NCI-H345 treated with DMSO at 0.1 percent for 48 hours (cell line): ENCODE data around the gene SLC25A53.
"Not testable (repeated sequence)": the region's sequence is repeated elsewhere in the genome, so short reads cannot be mapped to it uniquely, and the experiment has no call there.

ENCODE experiments used
- DNase-seq: peaks from one replicate; lab custom pipeline; 2025; ENCODE audit not compliant: unreplicated experiment; lab: John Stamatoyannopoulos, UW

Gene SLC25A53

DNA sequence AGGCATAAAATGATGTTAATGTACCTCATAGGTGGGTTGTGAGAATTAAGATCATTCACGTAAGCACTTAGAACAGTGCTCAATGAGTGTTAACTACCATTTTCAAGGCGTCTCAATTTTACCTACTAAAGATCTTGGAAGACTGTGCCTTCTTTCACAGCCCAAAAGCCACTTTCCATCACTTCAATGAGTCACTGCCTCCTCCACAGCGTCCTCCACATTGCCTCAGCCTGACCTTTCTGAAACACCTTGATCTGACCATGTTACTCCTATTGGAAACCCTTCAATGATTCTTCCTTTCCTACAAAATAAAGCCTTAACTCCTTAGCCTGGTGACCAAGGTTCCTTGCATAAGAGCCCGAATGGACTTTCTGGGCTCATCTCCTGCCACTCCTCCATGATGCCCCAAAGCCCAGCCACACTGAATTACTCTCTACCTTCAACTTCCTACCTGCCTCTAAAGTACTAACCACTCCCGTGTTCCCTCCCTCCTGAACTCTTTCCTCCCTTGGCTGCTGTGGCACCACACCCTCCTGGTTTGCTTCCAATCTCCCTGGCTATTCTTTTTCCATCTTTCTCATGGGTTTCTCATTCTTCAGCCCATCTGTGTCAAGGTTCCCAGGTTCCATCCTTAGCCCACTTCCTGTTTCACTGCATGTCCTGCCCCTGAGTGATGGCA, 22.1 kb downstream of the SLC25A53 start:
- DNase-seq = no peak

DNA sequence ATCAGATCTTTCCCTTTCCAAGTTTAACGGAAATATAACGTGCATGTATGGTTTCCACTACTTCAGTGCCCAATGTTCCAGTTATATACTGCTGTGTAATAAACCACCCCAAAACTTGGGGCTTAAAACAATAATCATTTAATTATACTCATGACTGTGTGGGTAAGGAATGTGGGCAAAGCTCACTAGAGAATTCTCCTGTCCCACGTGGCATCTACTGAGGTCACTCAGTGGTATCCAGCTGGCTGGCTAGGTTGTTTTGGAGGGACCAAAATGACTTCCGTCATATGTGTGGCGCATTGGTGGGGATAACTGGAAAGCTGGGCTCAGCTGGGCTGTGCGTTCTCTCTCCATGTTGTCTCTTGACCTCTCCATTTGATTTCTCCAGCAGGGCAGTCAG, 26.0 kb downstream of the SLC25A53 start:
- DNase-seq = no peak

DNA sequence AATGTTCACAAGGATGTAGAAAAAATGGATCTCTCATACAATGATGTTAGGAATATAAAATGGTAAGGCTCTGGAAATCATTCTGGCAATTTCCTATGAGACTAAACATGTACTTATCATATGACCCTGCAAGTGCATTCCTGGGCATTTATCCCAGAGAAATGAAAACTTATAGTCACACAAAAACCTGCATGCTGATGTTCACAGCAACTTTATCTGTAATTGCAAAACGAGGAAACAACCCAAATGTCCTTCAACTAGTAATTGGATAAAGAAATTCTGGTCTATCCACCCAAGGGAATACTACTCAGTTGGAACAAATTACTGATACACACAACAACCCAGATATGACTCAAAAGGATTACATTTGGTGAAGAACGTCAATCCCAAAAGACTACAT, 30.0 kb downstream of the SLC25A53 start:
- no peak for DNase-seq

- DNase-seq = no peak
These were observed 34.0 kb downstream of the SLC25A53 start for GRCh38 chrX:104122829-104123228.

- DNase-seq = peak; percentile 3
These were observed 38.0 kb downstream of the SLC25A53 start for GRCh38 chrX:104118765-104119164.

GRCh38 chrX:104117759-104118158, 39.0 kb downstream of the SLC25A53 start:
- DNase-seq = no peak

- DNase-seq = peak; percentile 26
These were observed 43.4 kb downstream of the SLC25A53 start for GRCh38 chrX:104113222-104113965.

DNA sequence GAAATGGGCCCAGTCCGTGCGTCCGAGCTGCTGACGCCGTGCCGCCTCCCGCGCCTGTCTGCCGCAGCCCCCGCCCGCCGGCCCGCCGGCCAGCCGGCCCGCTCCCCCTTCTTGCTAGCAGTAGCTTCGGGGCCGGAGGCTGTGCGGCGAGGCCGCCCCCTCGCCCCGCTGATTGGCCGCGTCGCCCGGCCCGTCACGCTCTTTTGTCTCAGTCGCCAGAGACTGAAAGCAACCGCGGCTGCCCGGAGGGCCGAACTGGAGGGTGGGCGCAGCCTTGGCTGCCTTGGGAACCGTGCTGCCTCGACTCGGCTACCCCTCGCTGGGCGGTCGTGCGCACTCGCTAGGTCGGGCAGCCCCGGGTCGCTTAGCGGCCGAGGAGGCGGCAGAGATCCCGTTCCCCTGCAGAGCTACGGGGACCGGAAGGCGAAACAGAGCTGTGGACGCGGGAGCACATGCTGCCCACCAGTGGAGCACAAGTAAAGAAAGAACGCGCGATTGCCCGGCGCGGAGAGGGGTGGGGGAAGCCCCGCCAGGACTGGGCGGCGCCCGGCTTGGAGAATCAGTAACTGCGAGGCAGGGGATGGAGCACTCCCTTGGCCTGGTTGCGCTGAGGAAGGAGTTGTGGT, 44.4 kb downstream of the SLC25A53 start, which contains the start of gene ZCCHC18:
Gene ZCCHC18, plus strand, starts transcription at position 198 of the 626 bp plus-strand sequence. CDS start 1,589 bp downstream, outside the sequence.
- peak; percentile 42 for DNase-seq

DNA sequence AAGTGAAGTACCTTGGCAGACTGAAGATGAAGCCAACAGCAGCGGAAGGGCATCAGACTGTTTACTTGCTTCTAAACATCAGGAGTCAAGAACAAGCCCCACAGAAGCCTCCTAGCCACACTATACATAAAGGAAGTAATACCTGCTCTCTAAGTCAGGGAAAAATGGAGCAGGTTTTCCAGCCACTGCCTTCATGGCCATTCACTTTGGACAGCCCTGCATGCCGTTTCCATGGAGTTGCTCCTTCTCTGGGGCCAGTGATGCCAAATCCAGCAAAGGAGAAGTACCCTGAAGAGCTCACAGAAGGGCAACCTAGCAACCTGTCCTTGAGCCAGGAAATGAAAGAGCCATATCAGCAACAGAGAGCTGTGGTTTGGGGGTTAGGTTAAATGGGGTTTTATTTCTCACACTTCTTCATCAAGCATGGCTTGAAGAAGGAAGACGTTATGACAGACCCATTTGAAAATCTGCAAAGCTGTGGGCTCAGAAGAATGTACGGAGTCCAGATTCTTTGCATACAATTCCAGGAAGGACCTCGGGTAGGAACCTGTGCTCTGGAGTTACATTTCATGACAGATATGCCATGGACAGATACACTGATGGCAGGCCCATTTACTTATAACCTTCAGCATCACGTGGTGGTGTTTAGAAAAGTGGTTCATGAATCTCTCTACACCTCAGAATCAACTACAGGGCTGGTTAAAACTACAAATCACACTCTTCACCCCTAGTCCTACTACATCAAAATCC, 46.1 kb downstream of the SLC25A53 start:
- DNase-seq = not testable (repeated sequence)

GRCh38 chrX:104108955-104109354, 47.9 kb downstream of the SLC25A53 start:
- no peak for DNase-seq

GRCh38 chrX:104105330-104106262, 51.2 kb downstream of the SLC25A53 start:
- DNase-seq = no peak

DNA sequence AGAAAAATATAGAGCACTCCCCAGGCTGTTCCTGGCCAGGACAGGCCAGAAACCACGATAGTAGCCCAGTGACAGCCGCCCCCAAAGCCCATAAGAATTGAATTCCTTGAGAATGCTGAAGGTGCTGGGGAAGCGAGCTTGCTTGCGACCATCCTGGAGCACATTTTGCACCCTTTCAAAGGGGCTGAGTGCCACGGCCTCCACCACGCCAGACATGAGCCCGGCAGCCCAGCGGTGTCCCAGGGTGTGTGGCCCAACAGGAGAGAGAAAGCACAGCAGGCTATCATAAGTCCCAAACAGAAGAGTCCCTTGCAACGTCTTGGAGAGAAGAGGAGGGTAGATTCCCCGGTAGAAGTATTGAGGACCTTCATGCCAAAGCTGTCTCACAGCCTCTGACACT, 52.1 kb downstream of the SLC25A53 start:
- no peak for DNase-seq

- no peak for DNase-seq
These were observed 57.9 kb downstream of the SLC25A53 start for GRCh38 chrX:104098919-104099318.

DNA sequence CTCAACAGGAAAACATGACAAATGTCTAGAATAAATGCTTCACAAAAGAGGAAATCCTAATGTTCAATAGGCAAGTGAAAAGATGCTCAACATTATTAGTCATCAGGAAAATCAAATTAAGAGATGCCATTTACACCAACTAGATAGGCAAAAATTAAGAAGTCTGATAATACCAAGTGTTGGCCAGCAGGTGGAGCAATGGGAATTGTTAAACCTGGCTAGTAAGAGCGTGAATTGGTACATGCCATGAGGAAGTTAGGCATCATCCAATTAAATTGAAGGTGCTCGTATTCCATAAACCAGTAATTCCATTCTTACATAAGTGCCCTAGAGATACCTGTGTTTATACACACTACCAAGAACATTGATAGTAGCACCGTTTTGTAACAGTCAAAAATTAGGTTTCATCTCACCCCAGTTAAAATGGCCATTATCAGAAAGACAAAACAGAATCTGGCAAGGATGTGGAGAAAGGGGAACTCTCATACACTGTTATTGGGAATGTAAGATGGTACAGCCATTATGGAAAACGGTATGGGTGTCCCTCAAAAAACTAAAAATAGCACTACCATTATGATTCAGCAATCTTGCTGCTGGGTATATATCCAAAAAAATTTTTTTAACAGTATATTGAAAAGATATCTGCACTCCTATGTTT, 58.5 kb downstream of the SLC25A53 start:
- DNase-seq = peak; percentile 39

DNA sequence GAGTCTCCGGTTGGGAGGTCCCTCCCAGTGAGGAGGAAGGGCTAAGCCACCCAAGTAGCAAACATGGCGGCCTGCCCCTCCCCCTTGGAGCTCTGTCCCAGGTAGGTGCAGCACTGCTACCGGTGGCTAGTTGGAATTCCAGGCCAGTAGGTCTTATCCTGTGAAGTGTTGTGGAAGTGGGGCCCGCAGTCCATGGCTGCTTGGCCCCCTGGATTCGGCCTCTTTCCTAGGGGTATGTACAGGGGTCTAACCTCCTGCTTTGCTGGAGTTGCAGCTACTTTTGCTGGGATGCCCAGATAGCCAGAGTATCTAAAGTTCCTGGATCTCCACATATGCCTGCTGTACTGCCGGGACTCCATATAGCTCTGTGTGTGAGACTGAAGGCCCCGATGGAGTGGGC, 70.9 kb downstream of the SLC25A53 start:
- no peak for DNase-seq

DNA sequence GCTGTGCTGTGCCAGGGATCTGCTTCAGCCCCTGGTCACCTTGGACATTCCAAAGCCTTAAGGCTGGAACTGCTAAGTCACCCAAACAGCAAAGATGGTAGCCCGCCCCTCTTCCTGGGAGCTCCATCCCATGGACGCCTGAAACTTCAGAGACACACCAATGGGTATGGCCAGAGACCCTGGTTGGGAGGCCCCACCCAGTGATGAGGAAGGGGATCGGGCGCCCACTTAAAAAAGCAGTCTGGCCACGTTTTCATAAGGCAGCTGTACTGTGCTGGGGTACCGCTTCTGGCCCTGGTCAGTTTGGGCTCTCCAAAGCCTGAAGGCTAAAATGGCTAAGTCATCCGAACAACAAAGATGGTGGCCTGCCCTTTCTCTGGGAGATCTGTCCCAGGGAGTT, 71.3 kb downstream of the SLC25A53 start:
- DNase-seq = no peak

DNA sequence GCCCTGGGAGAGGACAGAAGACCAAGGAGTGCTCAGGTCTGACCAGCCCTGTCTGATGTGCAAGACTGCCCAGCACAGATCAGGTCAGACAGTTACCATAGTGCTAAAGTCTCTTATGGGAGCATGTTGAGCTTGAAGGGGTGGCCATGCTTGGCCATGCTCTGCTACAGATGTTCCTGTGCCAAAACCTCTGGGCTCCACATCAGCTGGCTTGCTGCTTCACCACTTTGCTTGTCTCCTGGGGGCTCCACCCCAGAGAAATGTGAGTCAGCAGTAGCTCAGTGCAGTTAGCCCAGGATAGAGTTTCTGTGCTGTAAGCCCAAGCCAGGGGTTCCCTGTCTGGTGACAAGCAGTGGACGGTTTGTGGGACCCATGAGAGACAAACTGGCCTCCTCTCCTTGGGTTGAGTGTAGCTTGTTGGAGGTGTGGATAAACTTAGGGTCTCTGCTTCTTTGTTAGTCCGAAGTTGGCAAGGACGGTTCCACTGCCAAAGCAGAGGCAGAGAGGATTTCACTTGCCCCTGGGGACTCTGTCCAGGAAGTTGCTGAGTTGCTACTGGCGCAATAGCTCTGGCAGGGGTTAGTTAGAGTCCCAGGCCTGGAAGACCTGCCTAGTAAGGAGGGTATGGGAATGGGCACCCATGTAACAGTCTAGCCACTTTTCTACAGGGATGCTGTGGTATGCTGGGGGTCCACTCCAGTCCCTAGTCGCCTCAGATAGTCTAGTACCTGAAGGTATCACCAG, 72.1 kb downstream of the SLC25A53 start:
- DNase-seq = no peak

DNA sequence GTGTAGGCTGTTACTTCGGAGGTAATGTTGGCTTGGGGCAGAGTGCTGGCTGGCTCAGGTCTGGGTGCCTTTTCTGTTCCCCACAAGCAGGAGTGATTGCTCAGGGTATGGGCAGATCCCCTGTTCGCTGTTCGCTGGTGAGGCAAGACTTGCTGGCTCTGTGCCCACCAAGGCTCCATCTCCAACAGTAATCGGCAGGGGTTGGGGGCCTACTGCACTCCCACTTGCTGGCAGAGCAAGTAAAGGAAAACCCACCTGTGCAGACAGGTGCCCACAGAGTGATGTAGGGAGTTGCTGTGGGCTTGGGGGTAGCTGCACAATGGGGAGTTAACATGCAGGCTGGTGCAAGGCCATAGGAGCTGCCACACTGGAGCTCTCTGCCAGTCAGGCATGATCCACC, 72.7 kb downstream of the SLC25A53 start:
- no peak for DNase-seq

DNA sequence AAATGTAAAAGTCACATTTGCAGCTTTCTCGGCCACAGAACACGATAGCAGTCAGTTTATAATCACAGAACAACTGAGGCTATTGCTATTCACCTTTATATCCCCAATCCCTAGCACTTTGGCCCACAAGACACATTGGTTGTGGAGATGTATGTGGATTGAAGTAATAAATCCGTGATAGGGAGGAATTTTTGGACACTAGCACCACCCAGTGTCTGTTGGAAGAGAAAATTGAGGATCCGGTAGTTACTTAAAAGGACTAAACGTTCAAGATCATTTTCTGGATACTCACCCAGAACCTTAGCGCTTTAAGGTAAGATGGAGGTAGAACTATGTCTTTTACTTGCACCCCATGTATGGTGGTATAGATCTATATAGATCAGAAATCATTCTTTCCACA, 79.0 kb downstream of the SLC25A53 start:
- DNase-seq = not testable (repeated sequence)
